HEK293 (cell line): ENCODE measurements around the gene KIF1A.

ENCODE experiments used
- CTCF ChIA-PET: fragments of 350-600 bp; formaldehyde crosslinking; extraction: SDS; loops from one replicate; lab custom pipeline; 2021; ENCODE audit warnings: antibody characterized with exemption; lab: Yijun Ruan, JAX
- POLR2A ChIA-PET: fragments of 300-600 bp; formaldehyde crosslinking; extraction: SDS; loops from one replicate; lab custom pipeline; 2020; ENCODE audit warnings: antibody characterized with exemption, inconsistent platforms; lab: Yijun Ruan, JAX
- H3K27ac ChIP-seq: fragments of 200-500 bp; sonication (Bioruptor generic); 2 replicates; pipeline ENCODE4 v1.5.1; 2014; ENCODE audit warnings: low read depth, low read length, control low read depth, inconsistent platforms; ENCODE audit errors: extremely low read depth
- H3K36me3 ChIP-seq, 2 experiments: fragments of 200-500 bp in 1 of 2; sonication (Bioruptor generic) in 1 of 2; 1 replicate in 1 of 2; 2 replicates in 1 of 2; pipeline ENCODE4 v1.5.1; 2014 to 2017; ENCODE audit warnings: inconsistent platforms in 2 of 2, low read length in 2 of 2; ENCODE audit not compliant: control insufficient read depth in 2 of 2, insufficient read depth in 1 of 2
- H3K4me1 ChIP-seq: fragments of 200-500 bp; sonication (Bioruptor generic); 2 replicates; pipeline ENCODE4 v1.5.1; 2014; ENCODE audit warnings: mild to moderate bottlenecking, low read length, inconsistent platforms; ENCODE audit not compliant: control insufficient read depth, insufficient read depth
- H3K4me3 ChIP-seq: 2 replicates; pipeline ENCODE4 v1.5.1; 2011; ENCODE audit warnings: low read depth, mild to moderate bottlenecking, control low read depth, low read length, moderate library complexity
- H3K9me3 ChIP-seq: fragments of 200-500 bp; sonication (Bioruptor generic); 2 replicates; pipeline ENCODE4 v1.5.1; 2014; ENCODE audit warnings: low read depth, low read length, inconsistent platforms; ENCODE audit not compliant: control insufficient read depth, insufficient read depth
- BCL11A ChIP-seq: fragments of 450-650 bp; formaldehyde crosslinking; IDR thresholded peaks from 2 replicates; pipeline ENCODE4 v1.5.1; 2016; ENCODE audit warnings: low read depth, missing biosample characterization, missing genetic modification characterization
- EGR2 ChIP-seq: fragments of 450-650 bp; formaldehyde crosslinking; IDR thresholded peaks from 2 replicates; pipeline ENCODE4 v1.5.1; 2016; ENCODE audit warnings: low read depth, missing biosample characterization, missing genetic modification characterization
- HOXA7 ChIP-seq: sonication (generic); formaldehyde crosslinking; IDR thresholded peaks from 2 replicates; pipeline ENCODE4 v1.8.1; 2022; ENCODE audit warnings: missing genetic modification reagents, borderline replicate concordance
- KLF1 ChIP-seq: fragments of 450-650 bp; formaldehyde crosslinking; IDR thresholded peaks from 2 replicates; pipeline ENCODE4 v1.5.1; 2016; ENCODE audit warnings: missing biosample characterization, missing genetic modification characterization
- KLF9 ChIP-seq: fragments of 450-650 bp; formaldehyde crosslinking; IDR thresholded peaks from 2 replicates; pipeline ENCODE4 v1.5.1; 2016; ENCODE audit warnings: missing biosample characterization, missing genetic modification characterization, low read depth
- PRDM1 ChIP-seq: fragments of 450-650 bp; formaldehyde crosslinking; IDR thresholded peaks from 2 replicates; pipeline ENCODE4; 2016; ENCODE audit warnings: missing biosample characterization, missing genetic modification characterization
- TCF7L2 ChIP-seq: IDR thresholded peaks from 2 replicates; pipeline ENCODE4 v1.6.1; 2011; ENCODE audit warnings: low read depth, mild to moderate bottlenecking, inconsistent platforms, low read length, moderate library complexity, borderline replicate concordance
- ZBTB17 ChIP-seq: fragments of 450-650 bp; formaldehyde crosslinking; IDR thresholded peaks from 2 replicates; pipeline ENCODE4 v1.5.1; 2016; ENCODE audit warnings: missing biosample characterization, missing genetic modification characterization
- ZFHX2 ChIP-seq: fragments of 450-650 bp; formaldehyde crosslinking; conservative IDR thresholded peaks from 2 replicates; pipeline ENCODE4 v1.5.1; 2016; ENCODE audit warnings: missing biosample characterization, missing genetic modification characterization
- ZNF146 ChIP-seq: fragments of 450-650 bp; formaldehyde crosslinking; IDR thresholded peaks from 2 replicates; pipeline ENCODE4 v1.5.1; 2016; ENCODE audit warnings: missing biosample characterization, missing genetic modification characterization
- ZNF16 ChIP-seq: fragments of 450-650 bp; formaldehyde crosslinking; IDR thresholded peaks from 2 replicates; pipeline ENCODE4 v1.5.1; 2016; ENCODE audit warnings: low read depth, missing biosample characterization, missing genetic modification characterization
- ZNF23 ChIP-seq: fragments of 450-650 bp; formaldehyde crosslinking; IDR thresholded peaks from 2 replicates; pipeline ENCODE4 v1.5.1; 2016; ENCODE audit warnings: missing biosample characterization, missing genetic modification characterization, borderline replicate concordance
- ZNF24 ChIP-seq: fragments of 450-650 bp; formaldehyde crosslinking; IDR thresholded peaks from 2 replicates; pipeline ENCODE4 v1.5.1; 2016; ENCODE audit warnings: missing biosample characterization, missing genetic modification characterization
- ZNF292 ChIP-seq: fragments of 450-650 bp; formaldehyde crosslinking; IDR thresholded peaks from 2 replicates; pipeline ENCODE4 v1.5.1; 2016; ENCODE audit warnings: low read depth, missing biosample characterization, missing genetic modification characterization, borderline replicate concordance
- ZNF514 ChIP-seq: fragments of 450-650 bp; formaldehyde crosslinking; IDR thresholded peaks from 2 replicates; pipeline ENCODE4 v1.5.1; 2016; ENCODE audit warnings: missing biosample characterization, missing genetic modification characterization
- ZNF529 ChIP-seq: fragments of 450-650 bp; formaldehyde crosslinking; IDR thresholded peaks from 2 replicates; pipeline ENCODE4 v1.5.1; 2017; ENCODE audit warnings: missing genetic modification characterization, missing biosample characterization; ENCODE audit not compliant: insufficient replicate concordance
- ZNF561 ChIP-seq: fragments of 450-650 bp; IDR thresholded peaks from 2 replicates; pipeline ENCODE4 v1.5.1; 2018; ENCODE audit warnings: missing biosample characterization, missing genetic modification characterization, borderline replicate concordance
- ZNF600 ChIP-seq: fragments of 450-650 bp; formaldehyde crosslinking; IDR thresholded peaks from 2 replicates; pipeline ENCODE4 v1.5.1; 2016; ENCODE audit warnings: missing biosample characterization, missing genetic modification characterization
- ZNF677 ChIP-seq: fragments of 450-650 bp; IDR thresholded peaks from 2 replicates; pipeline ENCODE4 v1.5.0; 2018; ENCODE audit warnings: missing biosample characterization, mild to moderate bottlenecking, missing genetic modification characterization, moderate library complexity
- ZNF777 ChIP-seq: fragments of 450-650 bp; formaldehyde crosslinking; IDR thresholded peaks from 2 replicates; pipeline ENCODE4 v1.5.1; 2017; ENCODE audit warnings: missing biosample characterization, missing genetic modification characterization, borderline replicate concordance
- ZXDB ChIP-seq: fragments of 450-650 bp; formaldehyde crosslinking; IDR thresholded peaks from 2 replicates; pipeline ENCODE4 v1.5.1; 2016; ENCODE audit warnings: missing biosample characterization, missing genetic modification characterization
- TF ChIP-seq, protein P1 (sequence below): fragments of 450-650 bp; formaldehyde crosslinking; IDR thresholded peaks from 2 replicates; pipeline ENCODE4 v1.5.1; 2016; ENCODE audit warnings: missing biosample characterization, missing genetic modification characterization
- TF ChIP-seq, protein P2 (sequence below): fragments of 450-650 bp; formaldehyde crosslinking; IDR thresholded peaks from 2 replicates; pipeline ENCODE4 v1.5.1; 2017; ENCODE audit warnings: missing biosample characterization, missing genetic modification characterization

The KIF1A gene

DNA sequence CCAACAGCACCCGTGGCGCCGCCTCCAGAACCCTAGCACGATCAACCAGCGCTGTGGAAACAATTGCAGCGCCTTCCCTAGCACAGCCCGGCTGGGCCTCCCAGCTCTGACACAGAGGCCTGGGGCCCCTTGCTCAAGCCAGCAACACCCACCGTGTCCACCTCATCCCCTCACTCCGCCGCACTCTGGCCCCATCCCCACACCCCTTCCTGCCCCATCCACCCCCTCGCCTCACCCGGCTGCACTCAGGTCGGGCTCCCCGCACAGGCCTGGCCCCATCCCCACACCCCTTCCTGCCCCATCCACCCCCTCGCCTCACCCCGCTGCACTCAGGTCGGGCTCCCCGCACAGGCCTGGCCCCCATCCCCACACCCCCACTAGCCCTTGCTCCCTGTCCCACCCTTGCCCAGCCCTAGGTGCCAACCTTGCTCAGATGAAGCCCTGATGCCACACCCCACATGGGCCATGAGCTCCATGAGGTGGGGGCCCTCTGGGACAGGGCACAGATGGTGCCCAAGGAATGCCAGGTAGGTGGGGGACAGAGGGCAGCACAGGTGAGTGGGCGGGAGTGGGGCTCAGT, 28.7 kb downstream of the KIF1A start (continued):
- TF ChIP-seq, protein P1, sequence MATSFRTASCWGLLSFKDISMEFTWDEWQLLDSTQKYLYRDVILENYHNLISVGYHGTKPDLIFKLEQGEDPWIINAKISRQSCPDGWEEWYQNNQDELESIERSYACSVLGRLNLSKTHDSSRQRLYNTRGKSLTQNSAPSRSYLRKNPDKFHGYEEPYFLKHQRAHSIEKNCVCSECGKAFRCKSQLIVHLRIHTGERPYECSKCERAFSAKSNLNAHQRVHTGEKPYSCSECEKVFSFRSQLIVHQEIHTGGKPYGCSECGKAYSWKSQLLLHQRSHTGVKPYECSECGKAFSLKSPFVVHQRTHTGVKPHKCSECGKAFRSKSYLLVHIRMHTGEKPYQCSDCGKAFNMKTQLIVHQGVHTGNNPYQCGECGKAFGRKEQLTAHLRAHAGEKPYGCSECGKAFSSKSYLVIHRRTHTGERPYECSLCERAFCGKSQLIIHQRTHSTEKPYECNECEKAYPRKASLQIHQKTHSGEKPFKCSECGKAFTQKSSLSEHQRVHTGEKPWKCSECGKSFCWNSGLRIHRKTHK (tag by site-specific recombination), result no peak
- TF ChIP-seq KLF9 (tag by site-specific recombination) (no peak), TCF7L2 (no peak), ZNF561 (tag by site-specific recombination) (no peak), ZNF677 (tag by site-specific recombination) (no peak), ZNF529 (tag by site-specific recombination) (no peak)
- TF ChIP-seq, all 188 proteins: peak for 0

DNA sequence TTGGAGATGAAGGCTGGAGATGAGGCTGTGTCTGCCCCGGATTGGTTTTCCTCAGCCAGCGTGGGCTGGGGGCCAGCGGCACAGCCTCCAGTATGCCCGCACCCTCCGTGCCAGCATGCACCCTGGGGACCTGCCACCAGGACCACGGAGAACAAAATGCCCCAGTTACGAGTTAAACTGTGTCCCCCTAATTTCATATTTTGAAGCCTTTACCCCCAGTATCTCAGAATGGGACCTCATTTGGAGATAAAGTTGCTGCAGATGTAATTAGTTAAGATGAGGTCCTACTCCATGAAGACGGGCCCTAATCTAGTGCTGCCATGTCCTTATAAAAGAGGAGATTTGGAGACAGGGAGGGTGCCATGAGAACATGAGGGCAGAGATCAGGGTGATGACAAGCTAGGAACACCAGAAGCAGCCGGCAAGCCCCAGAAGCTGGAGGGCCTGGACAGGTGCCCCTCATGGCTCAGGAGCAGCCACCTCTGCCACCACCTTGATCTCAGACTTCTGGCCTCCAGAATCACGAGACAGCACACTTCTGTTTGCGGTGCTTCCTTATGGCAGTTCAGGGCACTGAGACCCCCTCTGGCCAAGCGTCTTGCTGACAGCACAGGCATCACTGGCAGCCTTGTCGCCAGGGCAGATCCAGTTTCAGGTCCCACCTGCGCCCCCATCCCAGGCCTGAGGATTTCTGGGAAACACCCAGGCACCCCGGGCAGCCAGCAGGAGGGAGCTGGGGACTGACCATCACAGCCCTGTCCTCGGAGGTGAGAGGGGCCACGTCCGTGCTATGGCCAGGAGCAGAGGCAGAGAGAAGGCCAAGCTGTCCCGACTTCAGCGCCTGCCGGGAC, 29.4 kb downstream of the KIF1A start:
- Histone ChIP-seq H3K36me3 (peaks cover 0 to 31% of the 10 kb centered on the region in 2 experiments; a peak in 1 of 3 replicates), H3K4me3 (no peak overlapping the region), H3K27ac (no peak overlapping the region), H3K9me3 (no peaks in the 10 kb centered on the region), H3K4me1 (no peaks in the 10 kb centered on the region)
- ChIA-PET CTCF (no interaction called here), POLR2A (no interaction called here)
- TF ChIP-seq BCL11A (tag by site-specific recombination) (no peak), ZNF514 (tag by site-specific recombination) (no peak), ZXDB (tag by site-specific recombination) (no peak), ZNF23 (tag by site-specific recombination) (no peak), ZBTB17 (tag by site-specific recombination) (no peak), PRDM1 (tag by site-specific recombination) (no peak), ZNF292 (tag by site-specific recombination) (no peak), KLF1 (tag by site-specific recombination) (no peak), ZNF24 (no peak), ZNF16 (tag by site-specific recombination) (no peak), ZNF777 (tag by site-specific recombination) (no peak), HOXA7 (CRISPR knock-in tag) (no peak)
- TF ChIP-seq, protein P2, sequence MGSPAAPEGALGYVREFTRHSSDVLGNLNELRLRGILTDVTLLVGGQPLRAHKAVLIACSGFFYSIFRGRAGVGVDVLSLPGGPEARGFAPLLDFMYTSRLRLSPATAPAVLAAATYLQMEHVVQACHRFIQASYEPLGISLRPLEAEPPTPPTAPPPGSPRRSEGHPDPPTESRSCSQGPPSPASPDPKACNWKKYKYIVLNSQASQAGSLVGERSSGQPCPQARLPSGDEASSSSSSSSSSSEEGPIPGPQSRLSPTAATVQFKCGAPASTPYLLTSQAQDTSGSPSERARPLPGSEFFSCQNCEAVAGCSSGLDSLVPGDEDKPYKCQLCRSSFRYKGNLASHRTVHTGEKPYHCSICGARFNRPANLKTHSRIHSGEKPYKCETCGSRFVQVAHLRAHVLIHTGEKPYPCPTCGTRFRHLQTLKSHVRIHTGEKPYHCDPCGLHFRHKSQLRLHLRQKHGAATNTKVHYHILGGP (tag by site-specific recombination), result no peak

DNA sequence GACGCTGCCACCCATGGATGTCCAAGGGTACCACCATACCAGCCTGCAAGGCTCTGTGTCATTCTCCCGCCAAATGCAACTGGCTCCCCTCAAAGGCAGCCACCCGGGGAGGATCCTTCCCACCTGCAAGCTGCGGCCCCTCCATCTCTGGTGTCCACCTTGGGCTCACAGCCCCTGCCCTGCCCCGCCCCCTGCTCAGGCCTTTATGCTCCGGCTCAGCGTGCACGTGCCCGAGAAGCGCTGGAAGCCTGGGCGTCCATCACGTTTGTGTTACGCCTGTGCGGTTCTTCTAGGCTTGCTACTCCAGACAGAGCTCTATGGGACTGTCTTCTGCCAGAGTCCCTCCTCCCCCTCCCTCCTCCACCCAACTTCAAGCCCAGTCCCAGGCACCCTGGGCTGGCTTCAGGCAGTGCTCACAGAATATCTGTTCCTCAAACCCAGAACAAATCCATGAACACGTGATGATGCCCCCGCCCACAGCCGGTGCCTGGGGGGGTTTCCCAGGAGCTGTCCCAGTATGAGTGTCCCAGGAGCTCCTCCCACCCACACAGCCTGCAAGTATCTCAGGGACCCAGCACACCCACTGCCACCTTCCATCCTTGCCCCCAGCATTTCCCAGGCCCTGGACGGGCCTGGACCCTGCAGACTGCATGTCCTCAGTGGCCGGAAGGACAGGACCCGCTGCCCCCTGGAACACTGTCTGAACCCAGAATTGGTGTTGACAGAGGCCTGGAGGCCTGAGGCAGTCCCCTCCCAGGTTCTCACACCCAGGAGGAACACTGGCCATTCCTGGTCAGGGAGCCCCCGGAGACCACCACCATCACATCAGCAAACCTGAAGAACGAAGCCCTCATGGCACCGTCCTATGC, 30.3 kb downstream of the KIF1A start:
- TF ChIP-seq ZNF600 (tag by site-specific recombination), result peak; percentile 39; the same call in 1 of the 2 replicates
- peak; percentile 50; the same call in 1 of the 2 replicates for TF ChIP-seq EGR2 (tag by site-specific recombination)
- peak; percentile 58 for TF ChIP-seq ZFHX2 (tag by site-specific recombination)
- TF ChIP-seq ZNF146 (tag by site-specific recombination), result no peak
- Histone ChIP-seq H3K4me1 (no peaks in the 10 kb centered on the region), H3K27ac (no peak overlapping the region), H3K9me3 (no peaks in the 10 kb centered on the region), H3K4me3 (no peak overlapping the region), H3K36me3 (peaks cover 0 to 31% of the 10 kb centered on the region in 2 experiments; a peak in 1 of 3 replicates)
- POLR2A ChIA-PET, result no interaction called here
- CTCF ChIA-PET, result no interaction called here
